CD4-positive, alpha-beta T cell treated with Interleukin-17A for 1 hour (primary cell): Measurements from ENCODE around the gene VPS13A.
"Not testable (repeated sequence)": the region's sequence is repeated elsewhere in the genome, so short reads cannot be mapped to it uniquely, and the experiment has no call there.

Source experiments
- DNase-seq: peaks from one replicate; pipeline ENCODE4 v3.0.0-alpha.2; 2020

VPS13A gene

GRCh38 chr9:77307166-77307565 lies 129.8 kb downstream of the VPS13A start:
- no peak for DNase-seq

- no peak for DNase-seq
Measured at GRCh38 chr9:77316058-77316457, 138.7 kb downstream of the VPS13A start.

GRCh38 chr9:77325058-77325457 lies 147.7 kb downstream of the VPS13A start:
- DNase-seq = no peak

- no peak for DNase-seq
Measured at GRCh38 chr9:77328102-77328501, 150.8 kb downstream of the VPS13A start.

- no peak for DNase-seq
Measured at GRCh38 chr9:77370064-77370463, 192.7 kb downstream of the VPS13A start.

- DNase-seq = no peak
Measured at GRCh38 chr9:77374266-77374665, 196.9 kb downstream of the VPS13A start.

GRCh38 chr9:77375956-77376532 lies 198.7 kb downstream of the VPS13A start:
- no peak for DNase-seq

- DNase-seq = no peak
Measured at GRCh38 chr9:77384406-77384805, 207.1 kb downstream of the VPS13A start.

- no peak for DNase-seq
Measured at GRCh38 chr9:77386187-77386586, 208.9 kb downstream of the VPS13A start.

- DNase-seq = no peak
Measured at GRCh38 chr9:77391834-77392233, 214.5 kb downstream of the VPS13A start.

- no peak for DNase-seq
Measured at GRCh38 chr9:77392328-77392727, 215.0 kb downstream of the VPS13A start.

GRCh38 chr9:77398581-77398980 lies 221.2 kb downstream of the VPS13A start:
- DNase-seq = not testable (repeated sequence)

GRCh38 chr9:77399964-77400363 lies 222.6 kb downstream of the VPS13A start:
- no peak for DNase-seq

- no peak for DNase-seq
Measured at GRCh38 chr9:77402286-77402685, 225.0 kb downstream of the VPS13A start.

GRCh38 chr9:77403239-77403638 lies 225.9 kb downstream of the VPS13A start:
- no peak for DNase-seq

GRCh38 chr9:77408521-77408920 lies 231.2 kb downstream of the VPS13A start:
- DNase-seq = not testable (repeated sequence)

- DNase-seq = no peak
Measured at GRCh38 chr9:77417566-77417965, 240.2 kb downstream of the VPS13A start.

GRCh38 chr9:77418226-77418625 lies 240.9 kb downstream of the VPS13A start:
- no peak for DNase-seq

- DNase-seq = no peak
Measured at GRCh38 chr9:77420641-77421040, 243.3 kb downstream of the VPS13A start.

- no peak for DNase-seq
Measured at GRCh38 chr9:77421506-77422265, 244.4 kb downstream of the VPS13A start.

GRCh38 chr9:77422969-77423368 lies 245.6 kb downstream of the VPS13A start:
- DNase-seq = no peak

- no peak for DNase-seq
Measured at GRCh38 chr9:77423841-77424240, 246.5 kb downstream of the VPS13A start.

- no peak for DNase-seq
Measured at GRCh38 chr9:77424993-77425392, 247.7 kb downstream of the VPS13A start.

- no peak for DNase-seq
Measured at GRCh38 chr9:77426712-77427111, 249.4 kb downstream of the VPS13A start.
